Heart left ventricle (tissue), 13 donors: ENCODE measurements around the gene GATA6.
"Not testable (repeated sequence)": the region's sequence is repeated elsewhere in the genome, so short reads cannot be mapped to it uniquely, and the experiment has no call there.

Experiments used
- POLR2A ChIP-seq, 2 donors: fragments of 450-650 bp; IDR thresholded peaks; one replicate each; pipeline ENCODE4 v1.6.1; 2017; ENCODE audit warnings: antibody characterized with exemption in 2 of 2, mild to moderate bottlenecking in 2 of 2, moderate library complexity in 2 of 2
- TF ChIP-seq, protein P1 (sequence below), 12 donors: fragments of 200-600 bp; sonication (generic) in 4 of 12; IDR thresholded peaks; one replicate each; pipeline versions ENCODE4 v1.5.0 to v1.8.0; 2018 to 2022; ENCODE audit warnings: antibody characterized with exemption in 12 of 12, mild to moderate bottlenecking in 5 of 12
- donor health status: ischemic (EF 13 %, LVEDD 7.1; RV severe dilation, severe dysfunction).
- donor health status: DM: no; HTN: yes; CAD: no.
- donor health status: DM: no; HTN: no; CAD: no.
- donor health status: ischemic (EF 25% LVEDD 6.9; RV normal size, moderate dysfunction).
- donor health status: ischemic (EF 25% LVEDD 5.7; RV mildly dilated, moderate dysfunction).
- donor health status: ischemic (EF 35%, LVEDD 5.7; RV mildly dilated, moderate dysfunction).
- donor health status: nonischemic (EF 11% LVEDD 7.7; RV severe dilation, severe dysfunction).
- donor health status: DM: yes; HTN: yes; CAD: no.
- donor health status: PGD.
- donor health status: ischemic (EF 29% LVEDD 5.4; RV normal size, mild dysfunction).
- donor health status: nonischemic (EF 23%, LVEDD 6.1; RV moderate dilation, normal function).

DNA sequence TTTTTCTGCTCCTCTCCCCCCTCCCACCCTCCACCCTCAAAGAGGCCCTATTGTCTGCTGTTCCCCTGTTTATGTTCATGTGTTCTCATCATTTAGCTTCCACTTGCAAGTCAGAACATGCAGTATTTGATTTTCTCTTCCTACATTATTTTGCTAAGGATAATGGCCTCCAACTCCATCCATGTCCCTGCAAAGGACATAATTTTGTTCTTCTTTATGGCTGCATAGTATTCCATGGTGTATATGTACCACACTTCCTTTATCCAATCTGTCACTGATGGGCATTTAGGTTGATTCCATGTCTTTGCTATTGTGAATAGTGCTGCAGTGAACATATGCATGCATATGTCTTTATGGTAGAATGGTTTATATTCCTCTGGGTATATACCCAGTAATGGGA is 51.2 kb downstream of the GATA6 start:
- TF ChIP-seq, protein P1, sequence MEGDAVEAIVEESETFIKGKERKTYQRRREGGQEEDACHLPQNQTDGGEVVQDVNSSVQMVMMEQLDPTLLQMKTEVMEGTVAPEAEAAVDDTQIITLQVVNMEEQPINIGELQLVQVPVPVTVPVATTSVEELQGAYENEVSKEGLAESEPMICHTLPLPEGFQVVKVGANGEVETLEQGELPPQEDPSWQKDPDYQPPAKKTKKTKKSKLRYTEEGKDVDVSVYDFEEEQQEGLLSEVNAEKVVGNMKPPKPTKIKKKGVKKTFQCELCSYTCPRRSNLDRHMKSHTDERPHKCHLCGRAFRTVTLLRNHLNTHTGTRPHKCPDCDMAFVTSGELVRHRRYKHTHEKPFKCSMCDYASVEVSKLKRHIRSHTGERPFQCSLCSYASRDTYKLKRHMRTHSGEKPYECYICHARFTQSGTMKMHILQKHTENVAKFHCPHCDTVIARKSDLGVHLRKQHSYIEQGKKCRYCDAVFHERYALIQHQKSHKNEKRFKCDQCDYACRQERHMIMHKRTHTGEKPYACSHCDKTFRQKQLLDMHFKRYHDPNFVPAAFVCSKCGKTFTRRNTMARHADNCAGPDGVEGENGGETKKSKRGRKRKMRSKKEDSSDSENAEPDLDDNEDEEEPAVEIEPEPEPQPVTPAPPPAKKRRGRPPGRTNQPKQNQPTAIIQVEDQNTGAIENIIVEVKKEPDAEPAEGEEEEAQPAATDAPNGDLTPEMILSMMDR (IDR thresholded peaks at IDR 0.05) = not testable (repeated sequence)
- TF ChIP-seq POLR2A (IDR thresholded peaks at IDR 0.05) = not testable (repeated sequence)
